ENCODE measurements around the gene FAM114A2. TPM values are rescaled to one million over a fixed set of nuclear protein-coding genes. Genes with fewer than 3 reads are reported as not detected.

FAM114A2 gene
- total RNA-seq, 6 experiments from 2014 or later, result 5.0 to 20.2 (median 15.5) TPM

- WGBS (ENCODE audit: insufficient coverage, low coverage, low lambda C conversion rate, missing lambda C conversion rate), result 89% methylated on average over 2 of the region's 2 CpGs
- no peak for ATAC-seq
- intact Hi-C loops (cut with DNase I), result no loop called here
Observed at GRCh38 chr5:153952893-153953292, 85.8 kb downstream of the FAM114A2 start.

GRCh38 chr5:153952057-153952456 lies 86.7 kb downstream of the FAM114A2 start:
- no peaks in the 10 kb centered on the region for H3K9me3 ChIP-seq
- no peaks in the 10 kb centered on the region for H3K36me3 ChIP-seq
- ATAC-seq, result no peak
- 68% methylated on average over 1 of the region's 1 CpG for WGBS (ENCODE audit: insufficient coverage, low coverage, low lambda C conversion rate, missing lambda C conversion rate)
- intact Hi-C loops (cut with DNase I), result no loop called here
- H3K27me3 ChIP-seq, result no peaks in the 10 kb centered on the region
- H3K4me1 ChIP-seq, result no peaks in the 10 kb centered on the region
- H3K4me3 ChIP-seq, result no peak overlapping the region
- no peak overlapping the region for H3K27ac ChIP-seq
- DNase-seq, result no peak
- TF ChIP-seq CTCF (IDR thresholded peaks at IDR 0.05), result no peak
- TF ChIP-seq POLR2A (IDR thresholded peaks at IDR 0.05), result no peak

More at GRCh38 chr5:153952893-153953292, 85.8 kb downstream of the FAM114A2 start:
- Histone ChIP-seq H3K4me1 (no peaks in the 10 kb centered on the region), H3K27me3 (no peaks in the 10 kb centered on the region), H3K4me3 (no peak overlapping the region), H3K27ac (no peak overlapping the region), H3K36me3 (no peaks in the 10 kb centered on the region), H3K9me3 (no peaks in the 10 kb centered on the region)
- TF ChIP-seq POLR2A (IDR thresholded peaks at IDR 0.05) (no peak), CTCF (IDR thresholded peaks at IDR 0.05) (no peak)
- no peak for DNase-seq

GRCh38 chr5:153941265-153941664 lies 97.4 kb downstream of the FAM114A2 start:
- Histone ChIP-seq H3K27me3 (no peaks in the 10 kb centered on the region), H3K4me3 (no peak overlapping the region), H3K36me3 (no peaks in the 10 kb centered on the region), H3K27ac (no peak overlapping the region), H3K9me3 (peaks cover 0 to 9% (median 0%) of the 10 kb centered on the region in 4 donors), H3K4me1 (no peaks in the 10 kb centered on the region)
- WGBS (ENCODE audit: insufficient coverage, low coverage, low lambda C conversion rate, missing lambda C conversion rate), result 78% methylated on average over 3 of the region's 3 CpGs
- DNase-seq (no peak), ATAC-seq (no peak)
- TF ChIP-seq CTCF (IDR thresholded peaks at IDR 0.05) (no peak), POLR2A (IDR thresholded peaks at IDR 0.05) (no peak)
- intact Hi-C loops (cut with DNase I), result no loop called here

Other genes starting within 250 kb of the FAM114A2 start
- gene MFAP3, start 57 bp upstream of the FAM114A2 start, total RNA-seq, result 10 to 100 TPM; 14.8 to 29.8 (median 16.1) TPM
- gene GALNT10, start 151.8 kb upstream of the FAM114A2 start, total RNA-seq, result 1 to 10 TPM; 4.0 to 9.7 (median 7.1) TPM

Measured in right lobe of liver (tissue), 6 donors.